SK-N-MC (cell line): ENCODE results near the gene RABAC1.

Experiments
- EZH2 ChIP-seq: fragments of 200-600 bp; sonication (generic); IDR thresholded peaks from one replicate; pipeline ENCODE4 v1.6.1; 2017; ENCODE audit warnings: antibody characterized with exemption
- POLR2AphosphoS5 ChIP-seq: IDR thresholded peaks from 2 replicates; pipeline ENCODE4 v1.6.1; 2012; ENCODE audit warnings: mild to moderate bottlenecking, low read depth, low read length, borderline replicate concordance

GRCh38 chr19:41928221-41928683 lies 30.9 kb downstream of the RABAC1 start, which contains the start of gene ERFL:
- TF ChIP-seq EZH2 (no peak), POLR2AphosphoS5 (no peak)
